Kidney epithelial cell (primary cell): ENCODE data around the gene ICOS. TPM values are rescaled to one million over a fixed set of nuclear protein-coding genes. Genes with fewer than 3 reads are reported as not detected.

ENCODE experiments used
- DNase-seq: peaks from one replicate; pipeline ENCODE4 v3.0.0-alpha.2; 2010; ENCODE audit warnings: low read depth
- H3K27me3 ChIP-seq: 2 replicates; pipeline ENCODE4 v1.6.0; 2011; ENCODE audit warnings: low read length; ENCODE audit not compliant: control insufficient read depth, insufficient read depth
- H3K36me3 ChIP-seq: 2 replicates; pipeline ENCODE4 v1.5.1; 2011; ENCODE audit warnings: low read length; ENCODE audit not compliant: control insufficient read depth, insufficient read depth
- H3K4me3 ChIP-seq: 2 replicates; pipeline ENCODE4 v1.5.1; 2011; ENCODE audit warnings: low read depth, mild to moderate bottlenecking, control low read depth, low read length
- CTCF ChIP-seq: IDR thresholded peaks from 2 replicates; pipeline ENCODE4 v1.5.1; 2011; ENCODE audit warnings: mild to moderate bottlenecking, moderate library complexity, low read length, control low read depth, inconsistent platforms; ENCODE audit not compliant: insufficient read depth, poor library complexity, severe bottlenecking
- total RNA-seq: library from RNA; depleted of rRNA; stranded (reverse); fragments of >200 nt; gene quantifications from 2 replicates; pipeline ENCODE4 v1.2.3, GENCODE V29; 2015

ICOS gene
- total RNA-seq, 1 donor from 2014 or later: not detected

- no peak overlapping the region for H3K4me3 ChIP-seq
- H3K36me3 ChIP-seq: no peaks in the 10 kb centered on the region
- no peak for DNase-seq
- TF ChIP-seq CTCF: peak; percentile 69
- no peaks in the 10 kb centered on the region for H3K27me3 ChIP-seq
These were observed 27.1 kb upstream of the ICOS start for GRCh38 chr2:203909261-203909967.

GRCh38 chr2:203909974-203910373 is 26.6 kb upstream of the ICOS start:
- TF ChIP-seq CTCF: no peak
- no peak for DNase-seq
- Histone ChIP-seq H3K36me3 (no peaks in the 10 kb centered on the region), H3K27me3 (no peaks in the 10 kb centered on the region), H3K4me3 (no peak overlapping the region)

- no peak for TF ChIP-seq CTCF
- Histone ChIP-seq H3K36me3 (no peaks in the 10 kb centered on the region), H3K4me3 (no peak overlapping the region), H3K27me3 (no peaks in the 10 kb centered on the region)
- no peak for DNase-seq
These were observed 22.6 kb upstream of the ICOS start for GRCh38 chr2:203913947-203914346.

GRCh38 chr2:203914546-203915182 is 21.9 kb upstream of the ICOS start:
- H3K4me3 ChIP-seq: no peak overlapping the region
- no peak for TF ChIP-seq CTCF
- H3K27me3 ChIP-seq: no peaks in the 10 kb centered on the region
- no peaks in the 10 kb centered on the region for H3K36me3 ChIP-seq
- no peak for DNase-seq

GRCh38 chr2:203915256-203915655 is 21.3 kb upstream of the ICOS start:
- Histone ChIP-seq H3K36me3 (no peaks in the 10 kb centered on the region), H3K27me3 (no peaks in the 10 kb centered on the region), H3K4me3 (no peak overlapping the region)
- no peak for DNase-seq
- TF ChIP-seq CTCF: no peak
